Stimulated activated CD4-positive, alpha-beta T cell treated with anti-CD3 and anti-CD28 coated beads, TNF-alpha, amount 100 ng/mL, for 1 hour (primary cell): Measurements from ENCODE around the gene NR2F1-AS1.

Experiments used
- DNase-seq, 3 donors: peaks; one replicate each; pipeline ENCODE4 v3.0.0-alpha.2; 2020; ENCODE audit warnings: low read depth in 3 of 3, low spot score in 1 of 3

NR2F1-AS1 gene

GRCh38 chr5:93580927-93581445 is at the start of gene NR2F1-AS1:
NR2F1-AS1 (minus strand) TSS chr5:93581219.
- DNase-seq = no peak

GRCh38 chr5:93626801-93627200 is 45.8 kb upstream of the NR2F1-AS1 start:
- no peak for DNase-seq

GRCh38 chr5:93623153-93623552 is 42.1 kb upstream of the NR2F1-AS1 start:
- no peak for DNase-seq

GRCh38 chr5:93622240-93622885 is 41.3 kb upstream of the NR2F1-AS1 start:
- DNase-seq = no peak

DNA sequence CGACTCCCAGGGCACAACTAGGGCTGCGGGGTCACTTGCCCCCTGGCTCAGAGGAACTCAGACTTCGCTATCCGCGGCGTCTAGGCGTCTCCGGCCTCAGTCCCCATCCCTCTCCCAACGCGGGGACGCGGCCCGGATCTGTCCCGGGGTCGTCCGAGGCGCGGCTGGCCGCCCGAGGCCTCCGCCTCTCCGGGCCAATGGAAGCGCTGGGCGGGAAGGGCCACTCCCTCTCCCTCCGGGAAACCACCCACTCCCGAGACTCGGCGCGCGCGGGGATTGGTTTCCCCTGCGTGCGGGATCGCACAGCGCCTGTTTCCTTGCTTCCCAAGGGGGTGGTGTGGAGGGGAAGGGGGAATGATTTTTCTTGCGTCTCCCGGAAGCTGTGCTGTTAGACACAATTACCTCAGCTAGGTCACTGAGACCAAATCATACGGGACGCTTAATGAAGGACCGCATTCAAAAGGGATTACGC is 40.3 kb upstream of the NR2F1-AS1 start:
- DNase-seq = no peak

DNA sequence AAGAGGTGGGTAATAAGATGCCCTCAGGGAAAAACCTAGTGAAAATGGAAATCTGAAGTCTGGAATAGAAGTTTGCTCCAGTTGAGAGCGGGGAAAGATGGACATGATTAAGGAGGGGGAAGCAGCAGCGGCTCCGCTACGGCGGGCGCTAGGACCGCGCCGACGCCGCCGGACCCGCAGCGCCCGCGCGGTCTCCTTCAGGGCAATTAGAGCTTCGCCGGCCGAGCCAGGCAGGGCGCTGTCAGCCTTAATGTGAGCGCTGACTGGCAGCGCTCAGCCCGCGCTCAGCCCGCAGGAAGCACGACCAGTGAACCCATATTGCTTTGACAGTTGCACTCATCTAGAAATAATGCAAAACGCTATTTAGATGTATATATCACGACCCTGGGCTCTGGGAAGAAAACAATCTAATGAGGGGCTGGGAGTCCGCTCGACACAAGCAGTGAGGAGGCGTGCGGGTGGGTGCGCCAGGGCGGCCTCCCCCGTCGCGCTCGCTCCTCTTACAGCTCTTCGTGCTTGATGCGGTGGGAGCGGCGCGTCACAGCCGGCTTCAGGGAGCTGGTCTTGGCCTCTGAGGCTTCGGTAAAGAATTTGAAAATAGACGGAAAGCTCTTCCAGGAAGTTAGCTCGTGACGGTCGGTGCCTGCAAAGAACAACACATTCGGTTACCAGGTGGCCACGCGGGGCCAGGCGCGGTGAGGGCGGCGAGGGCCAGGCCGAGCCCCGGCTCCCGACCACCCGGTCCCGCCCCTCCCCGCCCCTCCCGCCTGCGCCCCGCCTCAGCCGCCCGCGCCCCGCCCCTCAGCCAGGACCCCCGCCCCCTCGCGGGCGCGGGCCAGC is 39.7 kb upstream of the NR2F1-AS1 start:
- DNase-seq = no peak

DNA sequence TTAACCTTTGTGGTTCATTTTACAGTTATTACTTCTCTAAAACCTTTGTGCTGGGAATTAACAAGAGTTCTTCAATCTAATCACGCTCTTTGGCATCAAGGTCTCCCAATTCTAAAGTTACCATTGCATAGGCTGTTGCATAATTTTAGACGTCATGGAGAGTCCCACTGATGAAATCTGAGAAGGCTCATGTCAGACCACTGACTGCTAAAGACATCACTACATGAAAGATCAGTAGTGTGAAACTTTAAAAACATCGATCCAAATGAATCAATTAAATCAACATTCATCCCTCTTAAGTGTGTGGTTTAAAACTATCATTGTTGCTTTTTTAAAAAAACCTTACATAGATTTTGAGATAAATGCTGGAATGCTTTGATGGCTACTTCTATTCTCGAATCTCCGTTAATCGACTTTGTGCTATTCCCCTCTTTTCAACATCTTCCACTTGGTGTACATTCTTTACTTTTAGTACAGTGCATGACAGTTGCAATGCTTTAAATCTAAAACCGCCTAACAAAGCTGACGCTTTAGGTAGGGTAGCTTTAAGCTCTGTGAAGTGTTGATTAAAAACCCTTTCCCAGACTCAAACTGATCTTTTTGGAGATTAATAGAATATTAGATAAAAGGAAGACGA is 35.6 kb upstream of the NR2F1-AS1 start:
- DNase-seq = no peak

DNA sequence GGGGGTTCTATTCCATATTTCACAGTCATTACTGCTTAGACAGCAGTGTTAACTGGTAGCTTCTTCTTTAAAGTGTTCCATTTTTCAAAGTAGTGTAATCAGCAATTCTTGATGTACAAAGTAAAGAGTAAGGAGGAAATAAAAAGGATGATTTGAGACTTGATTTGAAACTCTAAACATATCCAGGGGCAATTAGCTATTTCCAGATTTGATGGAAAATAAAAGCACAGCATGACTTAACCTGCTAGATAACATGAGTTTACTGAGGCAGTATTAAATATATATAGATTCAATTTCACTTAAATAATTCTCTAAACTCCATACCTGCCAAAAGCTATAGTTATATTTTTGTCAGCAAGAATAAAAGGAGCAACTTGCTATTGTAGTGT is 31.8 kb upstream of the NR2F1-AS1 start:
- no peak for DNase-seq

DNA sequence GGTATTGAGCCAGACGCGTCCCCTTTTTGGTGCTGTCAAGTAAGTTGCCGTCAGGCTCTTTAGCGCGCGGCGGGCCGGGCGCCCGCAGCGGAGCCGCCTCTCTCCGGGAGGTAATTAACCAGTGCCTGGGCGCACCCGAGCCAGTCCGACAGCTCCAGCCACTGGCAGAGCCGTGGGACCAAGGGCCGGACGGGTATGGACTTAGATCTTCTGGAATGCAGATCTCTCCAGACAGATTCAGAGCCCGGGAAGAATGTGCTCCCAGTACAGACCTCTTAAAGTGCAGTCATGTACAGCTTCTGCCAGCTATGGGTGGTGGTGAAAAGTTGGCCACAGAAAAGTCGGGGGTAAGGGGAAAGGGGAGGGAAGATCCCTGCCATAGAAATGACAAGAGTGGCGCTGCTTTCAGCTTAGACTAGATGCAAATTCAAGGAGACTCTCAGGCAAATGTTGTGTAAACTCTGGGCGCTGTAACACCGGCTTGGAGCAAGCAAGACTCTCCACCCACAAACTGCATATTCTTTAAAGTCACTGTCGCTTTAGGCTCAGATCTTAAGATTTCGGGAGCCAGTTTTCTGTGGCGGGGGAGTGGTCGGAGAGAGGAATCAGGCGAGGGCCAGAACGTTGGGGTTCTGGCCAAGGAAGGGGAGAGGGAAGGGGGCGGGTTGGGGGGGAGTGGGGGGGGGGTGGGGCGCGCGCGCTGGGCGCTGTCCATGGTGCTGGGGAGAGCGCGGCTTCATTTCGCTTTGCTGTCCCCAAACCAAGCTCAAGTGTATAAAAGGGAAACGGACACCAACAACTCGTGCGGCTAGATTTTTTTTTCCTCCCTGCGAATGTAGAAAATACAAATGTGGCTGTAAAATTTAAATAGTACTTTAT is 31.2 kb upstream of the NR2F1-AS1 start:
- DNase-seq = no peak

GRCh38 chr5:93611273-93611975 is 30.4 kb upstream of the NR2F1-AS1 start:
- no peak for DNase-seq

DNA sequence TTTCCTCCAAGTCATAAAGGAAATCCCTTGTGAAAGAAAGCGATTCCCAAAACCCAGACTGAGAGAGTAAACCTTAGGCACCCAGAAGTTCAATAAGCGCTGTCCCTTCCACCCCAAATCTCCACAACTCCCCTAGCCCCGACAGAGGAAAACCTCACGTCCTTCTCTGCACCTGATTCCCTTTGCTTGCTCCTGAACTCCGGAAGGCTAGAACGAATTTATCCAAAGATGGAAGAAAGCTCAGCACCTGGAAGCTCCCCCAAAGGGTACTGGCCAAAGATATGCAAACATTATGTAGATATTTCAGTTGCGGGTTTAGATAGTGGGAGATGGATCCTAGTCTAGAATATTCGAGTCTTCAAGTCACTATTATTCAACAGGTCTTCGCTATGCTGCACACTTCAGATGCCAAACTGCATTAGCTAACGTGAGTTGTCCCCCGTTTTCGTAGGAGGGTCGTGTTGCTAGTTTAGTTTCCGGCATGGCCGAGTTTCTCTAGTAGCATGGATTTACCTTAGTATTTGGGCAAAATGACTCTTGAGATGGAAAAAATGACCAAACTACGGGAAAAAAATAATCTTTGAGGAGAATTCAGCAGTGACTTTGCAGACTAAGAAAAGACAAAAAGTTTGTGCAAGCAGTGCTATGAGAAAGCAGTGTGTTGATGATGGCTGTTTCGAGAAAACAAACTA is 29.7 kb upstream of the NR2F1-AS1 start:
- no peak for DNase-seq

DNA sequence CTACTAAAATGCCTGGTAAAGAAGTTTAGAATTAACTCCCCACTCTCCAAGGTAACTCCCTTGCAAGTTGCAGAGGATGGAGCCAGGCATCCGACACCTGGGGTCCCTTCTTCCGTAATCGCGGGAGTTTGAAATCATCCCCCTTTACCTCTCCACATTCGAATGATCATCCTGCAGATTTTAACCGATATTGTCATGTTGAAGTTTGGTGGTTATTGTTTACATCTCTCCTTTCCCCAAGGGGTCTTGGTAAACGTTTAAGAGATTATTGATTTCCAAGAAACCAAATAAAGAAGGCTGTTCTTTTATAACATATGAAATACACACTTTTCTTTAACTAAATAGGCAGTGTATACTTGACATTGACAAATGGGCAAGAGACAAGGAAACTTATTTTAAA is 28.7 kb upstream of the NR2F1-AS1 start:
- no peak for DNase-seq

- no peak for DNase-seq
Observed at GRCh38 chr5:93608855-93609254, 27.8 kb upstream of the NR2F1-AS1 start.

GRCh38 chr5:93607367-93608258 is 26.6 kb upstream of the NR2F1-AS1 start:
- no peak for DNase-seq

GRCh38 chr5:93606382-93606752 is 25.3 kb upstream of the NR2F1-AS1 start:
- DNase-seq = no peak

DNA sequence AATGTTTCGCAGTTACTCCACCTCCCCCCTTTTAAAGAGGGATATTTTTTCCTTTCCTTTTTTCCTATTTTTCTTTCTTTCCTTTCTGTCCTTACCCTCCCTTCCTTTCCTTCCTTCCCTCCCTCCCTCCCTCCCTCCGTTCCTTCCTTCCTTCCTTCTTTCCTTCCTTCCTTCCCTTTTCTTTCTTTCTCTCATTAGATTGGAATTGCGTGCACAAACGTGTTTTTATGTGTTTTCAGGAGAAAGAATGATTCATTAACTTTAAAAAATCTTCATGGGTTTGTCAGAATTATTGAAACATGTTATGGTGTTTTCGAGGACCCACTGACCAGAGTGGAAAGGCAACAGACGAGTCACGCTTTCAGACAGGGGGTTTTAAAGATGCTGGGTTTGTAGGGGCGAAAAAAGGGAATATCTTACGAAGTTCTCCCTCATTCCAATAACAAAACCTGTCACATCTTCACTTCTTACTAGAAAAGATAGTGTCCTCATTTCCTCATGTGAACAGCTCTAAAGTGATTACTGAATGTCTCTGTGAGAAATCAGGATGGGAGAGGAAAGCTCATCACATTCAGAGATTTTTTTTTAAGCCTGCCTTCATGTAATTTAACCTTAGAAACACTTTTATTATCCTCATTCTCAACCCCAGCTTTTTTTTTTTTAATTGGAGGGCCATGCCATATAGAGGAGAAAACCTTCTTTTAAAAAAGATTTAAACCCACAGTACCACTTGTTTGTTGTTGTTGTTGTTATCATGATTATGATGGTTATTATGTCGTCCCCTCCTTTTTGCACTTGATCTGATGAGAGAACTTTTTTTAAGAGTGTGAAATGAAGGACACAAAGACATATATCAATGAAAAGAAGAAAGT is 23.9 kb upstream of the NR2F1-AS1 start:
- no peak for DNase-seq

- DNase-seq = no peak
Observed at GRCh38 chr5:93603793-93604643, 23.0 kb upstream of the NR2F1-AS1 start.
